ENCODE data around the gene CLDN24.

CLDN24 gene

GRCh38 chr4:183322326-183322725 is at the start of gene CLDN24:
Gene CLDN24 (minus strand): TSS chr4:183322426. CDS start chr4:183322426, 0 bp downstream.
- no peak for DNase-seq

GRCh38 chr4:183370786-183371185 is 48.6 kb upstream of the CLDN24 start:
- no peak for DNase-seq

DNA sequence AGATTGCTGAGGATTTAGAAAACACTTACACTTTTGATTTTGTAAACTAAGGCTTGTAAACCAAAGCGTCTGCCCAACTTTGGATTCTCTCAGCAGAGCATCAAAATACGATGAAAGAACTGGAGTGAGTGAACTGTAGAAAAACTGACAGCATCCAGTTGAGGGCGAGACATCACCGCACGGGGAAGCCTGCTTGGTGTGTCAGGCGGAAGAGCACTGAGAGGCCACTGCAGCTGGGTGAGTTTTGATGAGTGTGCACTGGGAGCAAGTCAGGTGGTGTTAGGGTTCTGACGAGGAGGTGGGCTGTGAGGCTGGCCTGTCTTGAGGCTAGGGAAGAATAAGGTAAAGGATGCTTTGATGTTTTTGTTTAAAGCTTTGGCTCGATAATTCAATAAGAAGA is 46.8 kb upstream of the CLDN24 start:
- no peak for DNase-seq

- DNase-seq, result no peak
Measured at GRCh38 chr4:183366206-183366835, 44.1 kb upstream of the CLDN24 start.

DNA sequence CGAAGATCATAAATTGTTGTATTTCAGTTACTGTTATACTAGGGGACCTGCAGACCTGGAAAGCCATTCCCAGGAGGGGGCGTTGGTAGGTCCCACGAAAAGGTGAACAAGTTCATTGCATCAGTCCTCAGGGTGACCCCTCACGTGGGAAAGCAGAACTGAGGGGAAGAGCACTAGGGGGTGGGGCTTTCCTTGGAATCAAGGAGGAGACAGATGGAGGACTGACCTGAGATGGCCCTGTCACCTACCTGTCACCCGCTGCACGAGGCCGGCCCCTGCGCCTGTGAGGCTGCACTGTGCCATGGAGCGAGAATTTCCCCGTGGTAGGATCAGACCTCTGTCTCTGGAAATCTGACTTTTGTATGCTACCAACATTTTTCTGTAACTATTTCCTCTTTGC is 41.8 kb upstream of the CLDN24 start:
- DNase-seq, result no peak

GRCh38 chr4:183362916-183363542 is 40.8 kb upstream of the CLDN24 start:
- DNase-seq, result no peak

GRCh38 chr4:183362036-183362435 is 39.8 kb upstream of the CLDN24 start:
- DNase-seq, result no peak

- DNase-seq, result no peak
Measured at GRCh38 chr4:183360161-183360919, 38.1 kb upstream of the CLDN24 start.

DNA sequence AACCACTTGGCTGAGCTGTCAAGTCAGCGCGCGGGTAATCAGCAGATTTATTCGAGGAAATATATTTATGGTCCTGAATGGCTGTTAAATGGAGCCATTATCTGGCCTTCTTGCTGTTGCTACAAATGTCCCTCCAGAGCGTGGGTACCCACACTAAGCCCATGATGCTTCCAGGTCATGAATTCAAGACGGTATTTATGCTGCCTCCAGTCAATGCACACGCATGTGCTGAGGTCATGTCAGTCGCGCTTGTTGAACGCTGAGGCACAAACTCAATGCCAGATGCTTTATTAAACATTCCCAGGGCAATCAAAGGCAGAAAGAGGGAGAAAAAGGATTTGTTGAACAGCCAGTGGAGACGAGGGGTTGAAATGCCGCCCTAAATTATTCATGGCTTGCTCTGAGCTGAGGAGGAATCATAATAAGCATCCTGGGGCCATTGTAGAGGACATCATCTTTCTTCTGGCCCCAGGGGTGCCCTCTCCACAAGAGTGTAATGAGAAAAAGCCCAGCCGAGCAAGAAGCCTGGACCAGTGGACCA is 36.1 kb upstream of the CLDN24 start:
- DNase-seq, result no peak

DNA sequence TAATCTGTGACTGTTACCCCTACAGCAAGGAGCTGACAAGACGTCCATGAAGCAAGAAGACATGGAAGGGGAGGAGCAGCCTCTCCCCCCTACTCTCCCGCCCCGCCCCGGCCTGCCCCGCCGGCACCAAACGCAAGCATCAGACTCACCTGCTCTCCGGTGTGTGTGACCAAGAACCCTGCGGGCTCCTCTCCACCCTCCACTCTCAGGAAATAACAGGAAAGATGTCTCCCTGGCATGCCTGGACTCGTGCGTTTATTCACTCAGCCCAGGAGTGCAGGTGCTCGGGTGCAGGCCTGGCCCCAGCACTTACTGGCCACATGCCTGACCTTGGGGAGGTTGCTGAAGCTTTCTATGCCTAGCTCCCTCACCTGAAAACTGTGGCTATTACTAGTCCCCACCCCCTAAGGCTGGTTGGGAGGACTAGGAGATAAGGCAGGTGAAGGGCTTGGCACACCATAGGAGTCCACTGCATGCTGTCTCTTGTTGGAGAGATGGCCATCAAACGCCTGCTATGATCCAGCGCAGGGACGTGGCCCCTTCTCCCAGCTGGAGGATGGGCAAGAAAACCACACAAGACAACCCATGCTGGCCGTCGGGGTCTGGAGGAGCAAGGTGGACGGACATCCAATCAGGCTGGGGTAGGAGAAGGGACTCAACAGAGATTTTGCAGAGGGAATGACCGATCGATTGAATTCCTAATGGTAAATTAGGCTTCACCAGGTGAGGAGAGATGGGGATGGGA is 34.9 kb upstream of the CLDN24 start:
- no peak for DNase-seq

- no peak for DNase-seq
Measured at GRCh38 chr4:183356173-183356830, 34.1 kb upstream of the CLDN24 start.

DNA sequence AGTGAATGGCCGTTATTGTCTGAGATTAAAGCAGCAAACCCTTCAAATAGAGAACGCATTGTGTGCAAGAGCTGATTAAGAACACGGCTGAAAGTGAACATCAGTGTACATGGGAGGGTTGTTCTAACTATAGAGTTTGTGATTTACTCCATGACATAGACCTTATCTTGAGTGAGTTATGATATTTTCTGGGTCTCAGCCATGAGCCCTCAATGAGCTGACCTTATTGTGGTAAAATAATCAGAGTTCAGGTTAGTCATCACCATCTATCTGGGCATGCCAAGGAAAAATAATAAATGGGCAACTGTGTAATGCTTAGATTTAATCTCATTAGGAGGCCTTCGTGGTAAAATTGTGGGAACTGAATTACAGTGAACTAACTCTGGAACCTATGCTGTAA is 33.2 kb upstream of the CLDN24 start:
- DNase-seq, result no peak

DNA sequence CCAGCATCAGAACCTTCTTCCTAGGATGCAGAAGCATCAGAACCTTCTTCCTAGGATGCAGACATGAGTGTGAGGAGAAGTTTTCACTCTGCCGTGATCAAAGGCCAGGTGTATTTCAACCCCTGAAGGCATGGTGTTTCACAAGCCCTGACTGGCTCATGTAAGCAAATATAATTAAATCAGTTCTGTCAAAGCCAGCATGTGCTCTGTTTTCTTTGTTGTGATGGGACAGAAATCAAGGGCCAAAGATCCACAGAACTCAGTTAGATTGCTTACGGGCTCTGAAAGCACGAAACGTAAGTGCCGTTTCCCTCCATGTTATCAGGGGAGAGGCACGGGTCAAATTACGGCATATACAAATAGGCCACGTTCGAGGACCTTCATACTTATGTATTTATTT is 32.0 kb upstream of the CLDN24 start:
- no peak for DNase-seq

DNA sequence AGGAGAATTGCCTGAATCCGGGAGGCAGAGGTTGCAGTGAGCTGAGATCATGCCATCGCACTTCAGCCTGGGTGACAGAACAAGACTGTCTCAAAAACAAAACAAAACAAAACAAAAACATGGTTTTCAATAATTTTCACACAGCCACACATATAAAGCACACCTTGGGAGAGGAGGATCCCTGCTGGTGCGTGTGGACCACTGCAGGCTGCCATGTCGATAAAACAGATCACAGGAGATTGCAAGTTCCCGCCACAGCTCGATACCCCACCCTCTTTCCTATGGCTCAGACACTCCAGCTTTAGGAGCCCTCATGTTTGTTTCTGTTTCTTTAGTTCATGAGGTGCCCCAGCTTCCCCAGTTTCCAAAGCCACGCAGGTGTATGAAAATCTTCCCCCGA is 31.3 kb upstream of the CLDN24 start:
- DNase-seq, result no peak

DNA sequence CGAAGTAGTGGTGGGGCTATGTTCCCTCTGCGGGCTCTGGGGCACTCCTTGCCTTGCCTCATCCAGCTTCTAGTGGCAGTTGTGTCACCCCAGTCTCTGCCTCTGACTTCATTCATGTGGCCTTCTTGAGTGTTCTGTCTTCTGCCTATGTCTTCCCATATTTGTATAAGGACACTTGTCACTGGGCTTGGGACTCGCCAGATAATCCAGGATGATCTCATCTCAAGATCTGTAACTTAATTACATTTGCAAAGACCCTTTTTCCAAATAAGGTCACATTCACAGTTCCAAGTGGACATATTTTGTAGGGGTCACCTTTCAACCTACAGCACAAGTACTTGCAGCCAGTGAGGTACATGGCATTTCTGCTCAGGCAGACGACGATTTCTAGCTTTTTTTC is 30.3 kb upstream of the CLDN24 start:
- no peak for DNase-seq

DNA sequence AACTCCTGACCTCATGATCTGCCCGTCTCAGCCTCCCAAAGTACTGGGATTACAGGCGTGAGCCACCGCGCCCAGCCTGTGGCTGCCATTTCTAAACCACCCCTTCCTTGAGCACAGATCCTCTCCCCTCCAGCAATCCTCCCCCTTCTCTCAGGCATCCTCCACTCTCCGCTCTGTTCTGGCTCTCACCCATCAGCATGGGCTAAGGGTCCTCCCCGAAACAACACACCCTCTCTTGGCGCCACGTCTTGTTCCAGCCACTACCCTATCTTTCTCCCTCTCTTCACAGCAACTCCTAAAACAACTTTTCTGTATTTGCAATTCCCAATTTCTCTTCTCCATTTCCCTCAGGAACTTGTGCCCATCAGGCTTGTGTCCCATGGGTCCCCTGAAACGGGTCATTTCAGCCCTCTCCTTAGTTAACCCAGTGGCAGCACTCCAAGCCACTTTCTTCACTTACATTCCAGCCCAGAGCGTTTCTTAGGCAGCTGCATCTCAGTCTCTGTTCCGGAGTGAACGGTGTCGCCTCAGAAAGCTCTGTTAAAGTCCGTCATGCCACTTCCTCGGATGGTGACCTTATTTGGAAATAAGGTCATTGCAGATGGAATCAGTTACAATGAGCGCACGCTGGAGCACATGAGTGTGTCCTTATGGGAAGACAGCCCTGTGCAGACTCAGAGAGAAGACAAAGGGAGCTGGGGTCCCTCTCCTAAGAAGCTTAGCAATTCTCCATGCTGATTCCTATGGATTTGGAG is 28.3 kb upstream of the CLDN24 start:
- no peak for DNase-seq

DNA sequence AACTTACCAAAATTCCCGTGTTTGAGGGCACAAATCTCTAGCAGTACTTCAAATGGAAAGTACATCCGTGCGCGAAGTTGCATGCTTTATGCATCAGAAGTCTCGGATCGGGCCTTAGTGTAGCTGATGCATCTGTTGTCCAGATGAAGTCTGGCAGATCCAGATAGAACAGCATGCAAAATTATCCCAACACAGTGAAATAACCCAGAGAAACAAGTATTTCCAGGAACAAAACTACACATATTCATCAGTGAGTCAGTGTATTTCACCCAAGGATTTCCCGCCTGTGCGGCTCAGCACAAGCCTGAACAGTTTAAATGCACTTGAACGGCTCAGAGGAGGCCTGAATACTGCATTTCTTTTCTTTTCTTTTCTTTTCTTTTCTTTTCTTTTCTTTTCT is 27.4 kb upstream of the CLDN24 start:
- DNase-seq, result no peak

DNA sequence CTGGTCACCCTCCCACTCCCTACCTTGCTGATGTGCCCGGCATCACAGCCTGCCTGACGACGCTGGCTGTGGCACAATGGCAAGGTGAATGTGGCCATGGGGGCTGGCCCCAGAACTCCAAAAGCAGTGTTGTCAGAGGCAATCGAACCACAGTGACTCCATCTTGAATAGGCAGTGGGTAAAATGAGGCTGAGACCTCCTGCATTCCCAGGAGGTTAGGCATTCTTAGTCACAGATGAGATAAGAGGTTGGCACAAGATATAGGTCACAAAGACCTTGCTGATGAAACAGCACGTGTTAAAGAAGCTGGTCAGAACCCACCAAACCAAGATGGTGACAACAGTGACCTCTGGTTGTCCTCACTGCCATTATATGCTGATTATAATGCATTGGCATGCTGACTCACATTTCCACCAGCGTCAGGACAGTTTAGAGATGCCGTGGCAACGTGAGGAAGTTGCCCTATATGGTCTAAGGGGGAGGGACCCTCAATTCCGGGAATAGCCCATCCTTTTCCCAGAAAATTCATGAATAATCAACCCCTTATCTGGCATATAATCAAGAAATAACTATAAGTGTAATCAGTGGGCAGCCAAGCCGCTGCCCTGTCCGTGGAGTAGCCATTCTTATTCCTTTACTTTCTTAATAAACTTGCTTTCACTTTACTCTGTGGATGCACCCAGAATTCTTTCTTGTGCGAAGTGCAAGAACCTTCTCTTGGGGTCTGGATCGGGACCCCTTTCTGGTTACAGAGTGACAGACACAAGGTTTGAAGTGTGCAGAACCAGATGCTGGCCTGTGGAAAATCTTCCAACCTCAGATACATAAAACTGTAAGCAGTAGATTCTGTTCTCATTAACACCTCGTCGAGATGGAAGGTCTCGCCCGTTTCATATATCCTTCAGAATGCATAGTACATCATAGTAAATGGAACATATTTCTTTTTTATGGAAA is 26.8 kb upstream of the CLDN24 start:
- no peak for DNase-seq

DNA sequence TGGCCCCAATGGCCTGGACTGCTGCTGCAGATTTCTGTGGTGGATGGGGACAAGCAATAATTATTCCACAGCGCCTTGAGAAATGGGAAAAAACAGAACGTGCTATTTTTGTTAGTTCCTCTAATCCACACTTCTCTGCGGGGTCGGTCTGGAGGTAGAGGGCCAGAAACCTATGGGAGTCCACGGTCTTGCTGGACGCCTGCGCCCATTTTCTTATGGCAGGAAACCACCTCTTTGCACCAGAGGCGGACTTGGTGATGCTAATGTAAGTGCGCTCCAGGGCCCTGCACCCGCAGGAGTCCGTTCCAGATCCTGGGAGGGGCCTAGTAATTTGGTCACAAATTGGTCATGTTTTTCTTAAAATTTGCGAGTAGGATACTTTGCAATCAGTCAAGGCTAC is 25.9 kb upstream of the CLDN24 start:
- DNase-seq, result no peak

DNA sequence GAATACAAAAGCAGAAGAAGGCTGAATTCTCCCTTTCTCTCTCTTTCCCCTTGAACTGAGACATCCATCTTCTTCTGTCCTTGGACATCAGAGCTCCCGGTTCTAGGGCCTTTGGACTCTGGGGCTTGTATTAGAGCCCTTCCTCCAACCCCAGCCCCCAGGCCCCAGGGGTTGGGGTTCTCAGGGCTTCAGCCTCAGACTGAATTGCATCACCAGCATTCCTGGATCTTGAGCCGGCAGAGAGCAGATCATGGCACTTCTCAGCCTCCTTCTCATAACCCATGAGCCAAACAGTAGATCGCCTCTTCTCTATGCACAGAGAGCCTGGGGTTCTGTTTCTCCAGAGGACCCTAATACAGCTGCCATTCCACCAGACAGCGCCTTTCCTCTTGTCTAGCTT is 25.3 kb upstream of the CLDN24 start:
- no peak for DNase-seq

DNA sequence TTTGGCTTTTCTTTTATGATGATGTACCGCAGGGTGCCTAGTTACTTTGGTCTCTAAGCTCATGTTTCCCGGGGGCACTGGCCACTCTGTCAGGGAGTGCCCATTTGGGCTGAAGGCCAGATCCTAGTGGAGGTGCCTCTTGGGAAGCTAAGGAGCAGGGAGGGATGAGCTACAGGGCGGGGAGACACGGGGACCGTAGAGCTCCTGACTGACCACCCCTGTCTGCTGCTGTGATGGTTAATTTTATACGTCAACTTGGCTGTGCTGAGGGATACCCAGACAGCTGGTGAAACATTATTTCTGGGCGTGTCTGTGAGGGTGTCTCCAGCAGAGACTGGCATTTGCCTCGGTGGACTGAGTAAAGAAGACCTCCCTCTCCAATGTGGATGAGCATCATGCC is 24.9 kb upstream of the CLDN24 start:
- no peak for DNase-seq

All from stimulated activated CD4-positive, alpha-beta T cell treated with anti-CD3 and anti-CD28 coated beads, Interleukin-4, amount 100 ng/mL, for 1 hour (primary cell).